Bronchial epithelial cell (primary cell): ENCODE data around the gene CCDC85A. TPM values are rescaled to one million over a fixed set of nuclear protein-coding genes. Genes with fewer than 3 reads are reported as not detected.

Experiments
- DNase-seq: peaks from one replicate; pipeline ENCODE4 v3.0.0-alpha.2; 2010; ENCODE audit warnings: low read depth
- FAIRE-seq: peaks from 2 replicates; lab custom pipeline; 2011; peaks lifted over from hg19 to GRCh38; lab: Jason Lieb, UNC
- H3K27me3 ChIP-seq: 2 replicates; pipeline ENCODE4 v1.5.1; 2011; ENCODE audit warnings: low read length; ENCODE audit not compliant: control insufficient read depth, insufficient read depth
- H3K36me3 ChIP-seq: 2 replicates; pipeline ENCODE4 v1.5.1; 2011; ENCODE audit warnings: low read length; ENCODE audit not compliant: control insufficient read depth, insufficient read depth
- H3K4me3 ChIP-seq: 2 replicates; pipeline ENCODE4 v1.5.1; 2011; ENCODE audit warnings: mild to moderate bottlenecking, low read depth, low read length, control low read depth
- CTCF ChIP-seq: IDR thresholded peaks from 2 replicates; pipeline ENCODE4 v1.5.1; 2011; ENCODE audit warnings: mild to moderate bottlenecking, moderate library complexity, low read length, control low read depth, inconsistent platforms; ENCODE audit not compliant: insufficient read depth, severe bottlenecking
- total RNA-seq: library from RNA; depleted of rRNA; stranded (reverse); fragments of >200 nt; gene quantifications from 2 replicates; pipeline ENCODE4 v1.2.1, GENCODE V29; 2014

Gene CCDC85A
- total RNA-seq, 1 donor from 2014 or later, result not detected

- FAIRE-seq, result no peak
- TF ChIP-seq CTCF, result no peak
- Histone ChIP-seq H3K27me3 (no peaks in the 10 kb centered on the region), H3K36me3 (no peaks in the 10 kb centered on the region), H3K4me3 (no peak overlapping the region)
- no peak for DNase-seq
Observed at GRCh38 chr2:56262241-56262640, 78.5 kb downstream of the CCDC85A start.

GRCh38 chr2:56263876-56264275 lies 80.1 kb downstream of the CCDC85A start:
- no peaks in the 10 kb centered on the region for H3K36me3 ChIP-seq
- no peak overlapping the region for H3K4me3 ChIP-seq
- no peaks in the 10 kb centered on the region for H3K27me3 ChIP-seq
- DNase-seq, result peak; percentile 39
- no peak for TF ChIP-seq CTCF
- no peak for FAIRE-seq

GRCh38 chr2:56266761-56267414 lies 83.1 kb downstream of the CCDC85A start:
- DNase-seq, result no peak
- Histone ChIP-seq H3K4me3 (no peak overlapping the region), H3K27me3 (no peaks in the 10 kb centered on the region), H3K36me3 (no peaks in the 10 kb centered on the region)
- no peak for FAIRE-seq
- TF ChIP-seq CTCF, result no peak

GRCh38 chr2:56267415-56267788 lies 83.6 kb downstream of the CCDC85A start:
- DNase-seq, result no peak
- Histone ChIP-seq H3K4me3 (no peak overlapping the region), H3K36me3 (no peaks in the 10 kb centered on the region), H3K27me3 (no peaks in the 10 kb centered on the region)
- no peak for TF ChIP-seq CTCF
- FAIRE-seq, result no peak

- FAIRE-seq, result no peak
Observed at GRCh38 chr2:56268856-56269255, 85.1 kb downstream of the CCDC85A start.

More at GRCh38 chr2:56268856-56269255, 85.1 kb downstream of the CCDC85A start:
- no peaks in the 10 kb centered on the region for H3K36me3 ChIP-seq
- no peaks in the 10 kb centered on the region for H3K27me3 ChIP-seq
- H3K4me3 ChIP-seq, result no peak overlapping the region
- no peak for TF ChIP-seq CTCF
- no peak for DNase-seq
